GM21390 (cell line): Measurements from ENCODE around the gene CFAP77.

Source experiments
- ATAC-seq: cut with Tn5 transposase; IDR thresholded peaks from one replicate; pipeline ENCODE4 v1.9.1; 2021; ENCODE audit not compliant: unreplicated experiment

The CFAP77 gene

GRCh38 chr9:132514011-132514744 lies 104.2 kb downstream of the CFAP77 start:
- no peak for ATAC-seq

- ATAC-seq: no peak
Measured at GRCh38 chr9:132514821-132515220, 104.8 kb downstream of the CFAP77 start.

- no peak for ATAC-seq
Measured at GRCh38 chr9:132516301-132516700, 106.3 kb downstream of the CFAP77 start.

- no peak for ATAC-seq
Measured at GRCh38 chr9:132516911-132517310, 106.9 kb downstream of the CFAP77 start.

- no peak for ATAC-seq
Measured at GRCh38 chr9:132517815-132518550, 108.0 kb downstream of the CFAP77 start.

GRCh38 chr9:132518626-132519025 lies 108.6 kb downstream of the CFAP77 start:
- no peak for ATAC-seq

- no peak for ATAC-seq
Measured at GRCh38 chr9:132519033-132519432, 109.0 kb downstream of the CFAP77 start.

- ATAC-seq: no peak
Measured at GRCh38 chr9:132520612-132521011, 110.6 kb downstream of the CFAP77 start.

GRCh38 chr9:132525308-132526023 lies 115.5 kb downstream of the CFAP77 start:
- no peak for ATAC-seq

GRCh38 chr9:132531195-132531594 lies 121.2 kb downstream of the CFAP77 start:
- ATAC-seq: no peak

GRCh38 chr9:132531710-132532570 lies 121.9 kb downstream of the CFAP77 start:
- no peak for ATAC-seq

GRCh38 chr9:132534832-132535231 lies 124.8 kb downstream of the CFAP77 start:
- no peak for ATAC-seq

- ATAC-seq: no peak
Measured at GRCh38 chr9:132536124-132536523, 126.1 kb downstream of the CFAP77 start.

GRCh38 chr9:132537352-132537751 lies 127.3 kb downstream of the CFAP77 start:
- no peak for ATAC-seq

GRCh38 chr9:132538071-132538470 lies 128.1 kb downstream of the CFAP77 start:
- ATAC-seq: no peak

GRCh38 chr9:132539096-132539495 lies 129.1 kb downstream of the CFAP77 start:
- no peak for ATAC-seq

- no peak for ATAC-seq
Measured at GRCh38 chr9:132541051-132541450, 131.0 kb downstream of the CFAP77 start.

GRCh38 chr9:132541870-132542830 lies 132.1 kb downstream of the CFAP77 start:
- no peak for ATAC-seq

- ATAC-seq: no peak
Measured at GRCh38 chr9:132543251-132543650, 133.2 kb downstream of the CFAP77 start.

GRCh38 chr9:132543960-132544359 lies 133.9 kb downstream of the CFAP77 start:
- ATAC-seq: no peak
